Measurements from ENCODE around the gene ZNF20. TPM values are rescaled to one million over a fixed set of nuclear protein-coding genes. Genes with fewer than 3 reads are reported as not detected.
"Not testable (repeated sequence)": the region's sequence is repeated elsewhere in the genome, so short reads cannot be mapped to it uniquely, and the experiment has no call there.

The ZNF20 gene
- total RNA-seq, 2 donors from 2014 or later: 1.3 to 1.6 TPM

GRCh38 chr19:12095111-12095790 lies 44.9 kb downstream of the ZNF20 start:
- H3K27me3 Mint-ChIP-seq: peaks cover 10% of the 10 kb centered on the region
- no peaks in the 10 kb centered on the region for H3K9me3 ChIP-seq (ENCODE audit: control insufficient read depth, low read length, poor library complexity, severe bottlenecking)
- no peak overlapping the region for H3K4me3 Mint-ChIP-seq
- H3K27ac Mint-ChIP-seq: no peak overlapping the region
- peaks cover 2% of the 10 kb centered on the region for H3K36me3 Mint-ChIP-seq (ENCODE audit: low read depth)
- ATAC-seq (no peak), DNase-seq (no peak)
- peaks cover 4% of the 10 kb centered on the region for H3K4me1 Mint-ChIP-seq

- ATAC-seq (no peak), DNase-seq (no peak)
- H3K27ac Mint-ChIP-seq: no peak overlapping the region
- H3K4me3 Mint-ChIP-seq: no peak overlapping the region
- peaks cover 10% of the 10 kb centered on the region for H3K27me3 Mint-ChIP-seq
- peaks cover 4% of the 10 kb centered on the region for H3K4me1 Mint-ChIP-seq
- H3K9me3 ChIP-seq (ENCODE audit: control insufficient read depth, low read length, poor library complexity, severe bottlenecking): no peaks in the 10 kb centered on the region
- H3K36me3 Mint-ChIP-seq (ENCODE audit: low read depth): peaks cover 2% of the 10 kb centered on the region
Observed at GRCh38 chr19:12093777-12094176, 46.4 kb downstream of the ZNF20 start.

GRCh38 chr19:12092956-12093355 lies 47.2 kb downstream of the ZNF20 start:
- H3K36me3 Mint-ChIP-seq (ENCODE audit: low read depth): peaks cover 2% of the 10 kb centered on the region
- no peak for DNase-seq
- H3K9me3 ChIP-seq (ENCODE audit: control insufficient read depth, low read length, poor library complexity, severe bottlenecking): no peaks in the 10 kb centered on the region
- H3K27ac Mint-ChIP-seq: no peak overlapping the region
- no peak for ATAC-seq
- H3K27me3 Mint-ChIP-seq: peaks cover 10% of the 10 kb centered on the region
- peaks cover 4% of the 10 kb centered on the region for H3K4me1 Mint-ChIP-seq
- peak overlapping the region; percentile 75 for H3K4me3 Mint-ChIP-seq

- no peaks in the 10 kb centered on the region for H3K9me3 ChIP-seq (ENCODE audit: control insufficient read depth, low read length, poor library complexity, severe bottlenecking)
- Mint-ChIP-seq H3K36me3 (ENCODE audit: low read depth) (peaks cover 2% of the 10 kb centered on the region), H3K27me3 (peaks cover 10% of the 10 kb centered on the region), H3K27ac (no peak overlapping the region), H3K4me1 (peaks cover 4% of the 10 kb centered on the region), H3K4me3 (peak overlapping the region; percentile 75)
- ATAC-seq: peak; percentile 72
- DNase-seq: peak in 1 of 3 donors; percentile 12
Observed at GRCh38 chr19:12092065-12092867, 47.9 kb downstream of the ZNF20 start.

GRCh38 chr19:12090807-12091206 lies 49.3 kb downstream of the ZNF20 start:
- Mint-ChIP-seq H3K27ac (no peak overlapping the region), H3K4me3 (no peak overlapping the region)

GRCh38 chr19:12085074-12085818 lies 54.9 kb downstream of the ZNF20 start:
- Mint-ChIP-seq H3K27ac (no peak overlapping the region), H3K4me1 (no peaks in the 10 kb centered on the region), H3K4me3 (no peak overlapping the region), H3K27me3 (no peaks in the 10 kb centered on the region), H3K36me3 (ENCODE audit: low read depth) (no peaks in the 10 kb centered on the region)
- ATAC-seq: no peak
- H3K9me3 ChIP-seq (ENCODE audit: control insufficient read depth, low read length, poor library complexity, severe bottlenecking): peaks cover 4% of the 10 kb centered on the region
- no peak for DNase-seq

More at GRCh38 chr19:12090807-12091206, 49.3 kb downstream of the ZNF20 start:
- H3K4me1 Mint-ChIP-seq: peaks cover 4% of the 10 kb centered on the region
- H3K27me3 Mint-ChIP-seq: peaks cover 9% of the 10 kb centered on the region
- DNase-seq: peak; percentile 8 to 34 (median 25)
- ATAC-seq: peak; percentile 58
- no peaks in the 10 kb centered on the region for H3K9me3 ChIP-seq (ENCODE audit: control insufficient read depth, low read length, poor library complexity, severe bottlenecking)
- no peaks in the 10 kb centered on the region for H3K36me3 Mint-ChIP-seq (ENCODE audit: low read depth)

GRCh38 chr19:12083336-12083735 lies 56.8 kb downstream of the ZNF20 start:
- H3K36me3 Mint-ChIP-seq (ENCODE audit: low read depth); H3K27me3 Mint-ChIP-seq; H3K4me3 Mint-ChIP-seq; H3K27ac Mint-ChIP-seq; H3K4me1 Mint-ChIP-seq; ATAC-seq; H3K9me3 ChIP-seq (ENCODE audit: control insufficient read depth, low read length, poor library complexity, severe bottlenecking); DNase-seq: not testable (repeated sequence)

Other genes with a start within 250 kb of the ZNF20 start
- gene ZNF700, start 215.2 kb downstream of the ZNF20 start, total RNA-seq: 10 to 100 TPM; 14.3 to 18.7 TPM
- gene ZNF763, start 175.3 kb downstream of the ZNF20 start, total RNA-seq: 1 to 10 TPM; 1.5 to 1.7 TPM
- 1 to 10 TPM in 1 of 2 donors, under 1 TPM in 1; 0.85 to 1.3 TPM for gene ZNF433, start 104.7 kb downstream of the ZNF20 start, total RNA-seq
- not detected for gene ZNF878, start 87.4 kb downstream of the ZNF20 start, total RNA-seq
- gene ZNF844, start 75.6 kb downstream of the ZNF20 start, total RNA-seq: 1 to 10 TPM; 4.7 to 9.7 TPM
- gene ZNF625, start 16.4 kb upstream of the ZNF20 start, total RNA-seq: 1 to 10 TPM in 1 of 2 donors, under 1 TPM in 1; 0.75 to 1.4 TPM
- 10 to 100 TPM; 26.9 to 32.0 TPM for gene ZNF136, start 22.7 kb upstream of the ZNF20 start, total RNA-seq
- 10 to 100 TPM; 20.7 to 35.5 TPM for gene ZNF44, start 154.5 kb upstream of the ZNF20 start, total RNA-seq
- gene ZNF563, start 193.3 kb upstream of the ZNF20 start, total RNA-seq: 1 to 10 TPM; 1.1 to 2.3 TPM
- under 1 TPM; 0.29 to 0.97 TPM for gene ZNF442, start 225.3 kb upstream of the ZNF20 start, total RNA-seq